Measurements from ENCODE around the gene ATP7B. TPM values are rescaled to one million over a fixed set of nuclear protein-coding genes. Genes with fewer than 3 reads are reported as not detected.

ATP7B gene
- total and polyA plus RNA-seq, 2 experiments from 2014 or later = 2.2 to 12.8 TPM

GRCh38 chr13:51977625-51978024 is 33.6 kb downstream of the ATP7B start:
- Histone ChIP-seq H3K4me3 (no peak overlapping the region), H4K20me1 (replicated peaks; ENCODE audit: insufficient read depth) (no peaks in the 10 kb centered on the region; the same call in 1 of the 2 replicates), H2AFZ (no peak overlapping the region), H3K4me2 (no peak overlapping the region), H3K4me1 (ENCODE audit: insufficient read depth) (peaks cover 7% of the 10 kb centered on the region; the same call in 1 of the 2 replicates), H3F3A (replicated peaks; ENCODE audit: low read depth) (no peaks in the 10 kb centered on the region), H3K27me3 (ENCODE audit: insufficient read depth) (no peaks in the 10 kb centered on the region), H3K36me3 (ENCODE audit: insufficient read depth) (no peaks in the 10 kb centered on the region), H3K79me2 (replicated peaks; ENCODE audit: insufficient read depth) (no peaks in the 10 kb centered on the region), H3K9me2 (ENCODE audit: insufficient read depth) (no peaks in the 10 kb centered on the region; the same call in 1 of the 2 replicates), H3K27ac (ENCODE audit: low read depth) (no peak overlapping the region)
- TF ChIP-seq ZNF331 (CRISPR knock-in tag; IDR thresholded peaks at IDR 0.05; ENCODE audit: low read depth) = no peak
- TF ChIP-seq EZH2phosphoT487 (IDR thresholded peaks at IDR 0.05; ENCODE audit: unreplicated experiment) = no peak
- no peak for TF ChIP-seq NANOG (IDR thresholded peaks at IDR 0.05; ENCODE audit: borderline replicate concordance)
- TF ChIP-seq ETS1 (IDR thresholded peaks at IDR 0.05) = no peak
- TF ChIP-seq CREB1 (CRISPR knock-in tag; IDR thresholded peaks at IDR 0.05; ENCODE audit: low read depth) = no peak
- TF ChIP-seq ZNF462 (CRISPR knock-in tag; IDR thresholded peaks at IDR 0.05) = no peak
- no peak for TF ChIP-seq STAT1 (IDR thresholded peaks at IDR 0.05; ENCODE audit: unreplicated experiment)
- TF ChIP-seq REST (IDR thresholded peaks at IDR 0.05; ENCODE audit: unreplicated experiment) = no peak
- TF ChIP-seq EZH2 (IDR thresholded peaks at IDR 0.05; ENCODE audit: low read depth, unreplicated experiment) = no peak
- TF ChIP-seq CTCF (conservative IDR thresholded peaks at IDR 0.05; ENCODE audit: low read depth in 2 of 2) = no peak
- TF ChIP-seq ZNF114 (CRISPR knock-in tag; IDR thresholded peaks at IDR 0.05) = no peak
- no peak for TF ChIP-seq JUNB (IDR thresholded peaks at IDR 0.05; ENCODE audit: unreplicated experiment)
- TF ChIP-seq POLR2AphosphoS5 (IDR thresholded peaks at IDR 0.05; ENCODE audit: low read depth) = no peak
- H3K4me3 Mint-ChIP-seq = no peak overlapping the region
- H3K36me3 Mint-ChIP-seq (ENCODE audit: low read depth) = no peaks in the 10 kb centered on the region
- H3K27ac Mint-ChIP-seq = no peak overlapping the region
- no peak for DNase-seq (ENCODE audit: low spot score)
- peaks cover 4% of the 10 kb centered on the region for H3K4me1 Mint-ChIP-seq
- peaks cover 1% of the 10 kb centered on the region for H3K27me3 Mint-ChIP-seq (ENCODE audit: insufficient read depth, low read depth, poor library complexity)
- ATAC-seq = no peak
- H3K9me3 Mint-ChIP-seq = no peaks in the 10 kb centered on the region
